Vagina (tissue), 2 donors: ENCODE data around the gene CDKN2AIPNL. TPM values are rescaled to one million over a fixed set of nuclear protein-coding genes. Genes with fewer than 3 reads are reported as not detected.

Experiments used
- DNase-seq, 2 donors: peaks; one replicate each; pipeline ENCODE4 v3.0.0-alpha.2; 2017; ENCODE audit errors: extremely low spot score in 2 of 2
- H3K27ac ChIP-seq: fragments of 200-600 bp; sonication (generic); one replicate; pipeline ENCODE4 v1.5.1; 2019
- H3K27me3 ChIP-seq: fragments of 200-600 bp; sonication (generic); one replicate; pipeline ENCODE4 v1.5.1; 2019
- H3K36me3 ChIP-seq, 2 donors: fragments of 200-600 bp; sonication (generic); one replicate each; pipeline ENCODE4 v1.5.1; 2017 to 2019
- H3K4me1 ChIP-seq: fragments of 200-600 bp; sonication (generic); one replicate; pipeline ENCODE4 v1.5.1; 2019
- H3K4me3 ChIP-seq, 2 donors: fragments of 200-600 bp; sonication (generic); 1 replicate in 1 of 2; 2 replicates in 1 of 2; pipeline ENCODE4 v1.5.1; 2016 to 2019
- H3K9me3 ChIP-seq: fragments of 200-600 bp; sonication (generic); one replicate; pipeline ENCODE4 v1.5.1; 2019
- CTCF ChIP-seq, 3 experiments: fragments of 450-650 bp in 2 of 3; fragments of 200-600 bp in 1 of 3; sonication (generic) in 1 of 3; IDR thresholded peaks; one replicate each; pipeline ENCODE4 v1.5.1; 2017 to 2019; ENCODE audit warnings: antibody characterized with exemption in 3 of 3, mild to moderate bottlenecking in 2 of 3, moderate library complexity in 2 of 3
- POLR2A ChIP-seq, 2 donors: fragments of 450-650 bp; IDR thresholded peaks; one replicate each; pipeline ENCODE4 v1.6.1; 2017; ENCODE audit warnings: antibody characterized with exemption in 2 of 2, mild to moderate bottlenecking in 2 of 2, moderate library complexity in 2 of 2
- POLR2AphosphoS5 ChIP-seq, 2 donors: sonication (generic); formaldehyde crosslinking; IDR thresholded peaks; one replicate each; pipeline ENCODE4 v1.9.0; 2017; ENCODE audit warnings: antibody characterized with exemption in 2 of 2, mild to moderate bottlenecking in 2 of 2, low read depth in 1 of 2; ENCODE audit not compliant: insufficient read depth in 1 of 2
- intact Hi-C: fragments of 100-400 bp; cut with DNase I; formaldehyde crosslinking; loops from one replicate; pipeline ENCODE4 v1.15.1; 2023
- total RNA-seq: library from RNA; depleted of rRNA; stranded (reverse); fragments of >200 nt; gene quantifications from one replicate; pipeline ENCODE4 v1.2.3, GENCODE V29; 2016

CDKN2AIPNL gene
- total RNA-seq, 1 donor from 2014 or later = 18.4 TPM

GRCh38 chr5:134436523-134437339 is 25.1 kb upstream of the CDKN2AIPNL start:
- H3K4me1 ChIP-seq = peaks cover 37% of the 10 kb centered on the region
- H3K9me3 ChIP-seq = no peaks in the 10 kb centered on the region
- TF ChIP-seq CTCF (IDR thresholded peaks at IDR 0.05) (no peak), POLR2AphosphoS5 (IDR thresholded peaks at IDR 0.05; ENCODE audit: insufficient read depth in 1 of 2, low read depth in 1 of 2) (peak; percentile 11 to 40)
- intact Hi-C loops = no loop called here
- H3K27ac ChIP-seq = no peak overlapping the region
- no peak for DNase-seq
- no peak overlapping the region for H3K4me3 ChIP-seq
- H3K27me3 ChIP-seq = no peaks in the 10 kb centered on the region
- H3K36me3 ChIP-seq = no peaks in the 10 kb centered on the region

- TF ChIP-seq POLR2AphosphoS5 (IDR thresholded peaks at IDR 0.05; ENCODE audit: insufficient read depth in 1 of 2, low read depth in 1 of 2) = no peak
- no peak for TF ChIP-seq CTCF (IDR thresholded peaks at IDR 0.05)
- TF ChIP-seq POLR2A (IDR thresholded peaks at IDR 0.05) = no peak
- no peaks in the 10 kb centered on the region for H3K36me3 ChIP-seq
- intact Hi-C loops = no loop called here
These were observed 23.9 kb upstream of the CDKN2AIPNL start for GRCh38 chr5:134435560-134435959.

GRCh38 chr5:134432677-134433359 is 21.1 kb upstream of the CDKN2AIPNL start:
- intact Hi-C loops = no loop called here
- no peak for DNase-seq
- Histone ChIP-seq H3K4me3 (no peak overlapping the region), H3K9me3 (no peaks in the 10 kb centered on the region), H3K27ac (no peak overlapping the region), H3K27me3 (no peaks in the 10 kb centered on the region), H3K4me1 (peaks cover 17% of the 10 kb centered on the region), H3K36me3 (no peaks in the 10 kb centered on the region)
- TF ChIP-seq CTCF (IDR thresholded peaks at IDR 0.05) = no peak
- TF ChIP-seq POLR2AphosphoS5 (IDR thresholded peaks at IDR 0.05; ENCODE audit: insufficient read depth in 1 of 2, low read depth in 1 of 2) = no peak
- TF ChIP-seq POLR2A (IDR thresholded peaks at IDR 0.05) = no peak

More at GRCh38 chr5:134435560-134435959, 23.9 kb upstream of the CDKN2AIPNL start:
- peaks cover 37% of the 10 kb centered on the region for H3K4me1 ChIP-seq
- no peak for DNase-seq
- H3K27me3 ChIP-seq = no peaks in the 10 kb centered on the region
- H3K9me3 ChIP-seq = no peaks in the 10 kb centered on the region
- H3K27ac ChIP-seq = no peak overlapping the region
- H3K4me3 ChIP-seq = no peak overlapping the region

DNA sequence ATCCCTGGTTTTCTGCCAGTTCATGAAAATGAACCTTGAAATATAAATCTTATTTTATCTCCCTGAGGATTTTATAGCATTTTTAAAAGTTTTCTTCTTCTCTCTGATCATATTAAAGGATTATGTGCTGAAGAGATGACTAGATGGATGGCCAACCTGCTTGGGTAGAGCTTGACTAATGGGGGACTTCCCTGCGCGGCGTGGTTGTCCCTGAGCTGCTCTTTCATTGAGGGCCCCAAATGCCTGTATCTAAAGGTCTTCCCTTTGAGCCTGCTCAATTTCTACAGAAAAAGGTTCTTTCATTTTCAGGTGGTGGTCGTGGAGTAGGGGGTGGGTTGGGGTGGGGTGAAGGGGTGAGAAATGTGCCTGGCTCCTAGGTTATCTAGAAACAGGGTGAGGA is 20.5 kb upstream of the CDKN2AIPNL start:
- DNase-seq = no peak
- Histone ChIP-seq H3K4me3 (no peak overlapping the region), H3K9me3 (no peaks in the 10 kb centered on the region), H3K27me3 (no peaks in the 10 kb centered on the region), H3K4me1 (peaks cover 11% of the 10 kb centered on the region), H3K36me3 (no peaks in the 10 kb centered on the region), H3K27ac (no peak overlapping the region)
- intact Hi-C loops = no loop called here
- TF ChIP-seq POLR2AphosphoS5 (IDR thresholded peaks at IDR 0.05; ENCODE audit: insufficient read depth in 1 of 2, low read depth in 1 of 2) (no peak), CTCF (IDR thresholded peaks at IDR 0.05) (no peak), POLR2A (IDR thresholded peaks at IDR 0.05) (no peak)
